Vagina (tissue), 2 donors: ENCODE data around the gene NTM.

Experiments
- POLR2A ChIP-seq, 2 donors: fragments of 450-650 bp; IDR thresholded peaks; one replicate each; pipeline ENCODE4 v1.6.1; 2017; ENCODE audit warnings: antibody characterized with exemption in 2 of 2, mild to moderate bottlenecking in 2 of 2, moderate library complexity in 2 of 2
- POLR2AphosphoS5 ChIP-seq, 2 donors: sonication (generic); formaldehyde crosslinking; IDR thresholded peaks; one replicate each; pipeline ENCODE4 v1.9.0; 2017; ENCODE audit warnings: antibody characterized with exemption in 2 of 2, mild to moderate bottlenecking in 2 of 2, low read depth in 1 of 2; ENCODE audit not compliant: insufficient read depth in 1 of 2
- TF ChIP-seq, protein P1 (sequence below), 3 experiments: fragments of 450-650 bp in 2 of 3; fragments of 200-600 bp in 1 of 3; sonication (generic) in 1 of 3; IDR thresholded peaks; one replicate each; pipeline ENCODE4 v1.5.1; 2017 to 2019; ENCODE audit warnings: antibody characterized with exemption in 3 of 3, mild to moderate bottlenecking in 2 of 3, moderate library complexity in 2 of 3

DNA sequence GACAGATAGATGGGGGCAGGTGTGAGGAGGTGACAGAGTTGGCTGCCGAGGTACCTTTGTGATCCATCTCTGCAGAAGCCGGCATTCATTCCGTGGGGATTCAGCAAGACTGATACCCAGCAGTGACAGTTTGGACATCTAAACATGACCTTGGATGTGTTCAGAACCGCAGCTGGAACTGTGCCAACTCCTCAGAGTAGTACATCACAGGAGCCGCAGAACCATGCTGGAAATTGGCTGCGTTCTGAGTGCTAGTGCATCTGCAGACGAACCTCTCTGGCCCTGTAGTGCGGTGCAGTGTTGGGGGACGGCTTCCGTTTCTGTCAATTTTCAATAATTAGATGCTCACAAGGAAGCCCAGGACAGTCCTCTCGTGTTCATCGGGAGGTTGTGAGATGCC lies 772.1 kb downstream of the NTM start:
- TF ChIP-seq, protein P1, sequence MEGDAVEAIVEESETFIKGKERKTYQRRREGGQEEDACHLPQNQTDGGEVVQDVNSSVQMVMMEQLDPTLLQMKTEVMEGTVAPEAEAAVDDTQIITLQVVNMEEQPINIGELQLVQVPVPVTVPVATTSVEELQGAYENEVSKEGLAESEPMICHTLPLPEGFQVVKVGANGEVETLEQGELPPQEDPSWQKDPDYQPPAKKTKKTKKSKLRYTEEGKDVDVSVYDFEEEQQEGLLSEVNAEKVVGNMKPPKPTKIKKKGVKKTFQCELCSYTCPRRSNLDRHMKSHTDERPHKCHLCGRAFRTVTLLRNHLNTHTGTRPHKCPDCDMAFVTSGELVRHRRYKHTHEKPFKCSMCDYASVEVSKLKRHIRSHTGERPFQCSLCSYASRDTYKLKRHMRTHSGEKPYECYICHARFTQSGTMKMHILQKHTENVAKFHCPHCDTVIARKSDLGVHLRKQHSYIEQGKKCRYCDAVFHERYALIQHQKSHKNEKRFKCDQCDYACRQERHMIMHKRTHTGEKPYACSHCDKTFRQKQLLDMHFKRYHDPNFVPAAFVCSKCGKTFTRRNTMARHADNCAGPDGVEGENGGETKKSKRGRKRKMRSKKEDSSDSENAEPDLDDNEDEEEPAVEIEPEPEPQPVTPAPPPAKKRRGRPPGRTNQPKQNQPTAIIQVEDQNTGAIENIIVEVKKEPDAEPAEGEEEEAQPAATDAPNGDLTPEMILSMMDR (IDR thresholded peaks at IDR 0.05): no peak
- TF ChIP-seq POLR2A (IDR thresholded peaks at IDR 0.05): no peak
- no peak for TF ChIP-seq POLR2AphosphoS5 (IDR thresholded peaks at IDR 0.05; ENCODE audit: insufficient read depth in 1 of 2, low read depth in 1 of 2)
